ENCODE data around the gene NGFR. TPM values are rescaled to one million over a fixed set of nuclear protein-coding genes. Genes with fewer than 3 reads are reported as not detected.

NGFR gene
- total RNA-seq, 1 donor from 2014 or later = 334 TPM

- peak overlapping the region; percentile 53 for H3K27ac Mint-ChIP-seq (ENCODE audit: unreplicated experiment)
- TF ChIP-seq CTCF (conservative IDR thresholded peaks at IDR 0.05) = no peak
- no peaks in the 10 kb centered on the region for H3K27me3 Mint-ChIP-seq (ENCODE audit: low read depth)
- no peak overlapping the region for H3K4me3 Mint-ChIP-seq
- H3K4me1 Mint-ChIP-seq = peaks cover 34% of the 10 kb centered on the region
- no peaks in the 10 kb centered on the region for H3K9me3 Mint-ChIP-seq
- DNase-seq (ENCODE audit: low read depth, low spot score) = no peak
- H3K36me3 Mint-ChIP-seq (ENCODE audit: low read depth) = no peaks in the 10 kb centered on the region
Measured at GRCh38 chr17:49546546-49547535, 51.7 kb downstream of the NGFR start.

- Mint-ChIP-seq H3K4me3 (no peak overlapping the region), H3K36me3 (ENCODE audit: low read depth) (no peaks in the 10 kb centered on the region), H3K27me3 (ENCODE audit: low read depth) (no peaks in the 10 kb centered on the region), H3K4me1 (peaks cover 34% of the 10 kb centered on the region), H3K27ac (ENCODE audit: unreplicated experiment) (peak overlapping the region; percentile 53), H3K9me3 (no peaks in the 10 kb centered on the region)
- no peak for TF ChIP-seq CTCF (conservative IDR thresholded peaks at IDR 0.05)
- no peak for DNase-seq (ENCODE audit: low read depth, low spot score)
Measured at GRCh38 chr17:49547566-49547965, 52.5 kb downstream of the NGFR start.

GRCh38 chr17:49548051-49548505, 53.0 kb downstream of the NGFR start:
- Mint-ChIP-seq H3K9me3 (no peaks in the 10 kb centered on the region), H3K27me3 (ENCODE audit: low read depth) (no peaks in the 10 kb centered on the region), H3K27ac (ENCODE audit: unreplicated experiment) (peak overlapping the region; percentile 27), H3K36me3 (ENCODE audit: low read depth) (no peaks in the 10 kb centered on the region), H3K4me3 (no peak overlapping the region), H3K4me1 (peaks cover 34% of the 10 kb centered on the region)
- DNase-seq (ENCODE audit: low read depth, low spot score) = no peak
- no peak for TF ChIP-seq CTCF (conservative IDR thresholded peaks at IDR 0.05)

- peaks cover 32% of the 10 kb centered on the region for H3K4me1 Mint-ChIP-seq
- H3K4me3 Mint-ChIP-seq = no peak overlapping the region
- H3K9me3 Mint-ChIP-seq = no peaks in the 10 kb centered on the region
- DNase-seq (ENCODE audit: low read depth, low spot score) = no peak
- no peaks in the 10 kb centered on the region for H3K36me3 Mint-ChIP-seq (ENCODE audit: low read depth)
- peak; percentile 51 for TF ChIP-seq CTCF (conservative IDR thresholded peaks at IDR 0.05)
- H3K27ac Mint-ChIP-seq (ENCODE audit: unreplicated experiment) = peak overlapping the region; percentile 71
- H3K27me3 Mint-ChIP-seq (ENCODE audit: low read depth) = no peaks in the 10 kb centered on the region
Measured at GRCh38 chr17:49548506-49549310, 53.6 kb downstream of the NGFR start.

GRCh38 chr17:49549311-49549605, 54.2 kb downstream of the NGFR start:
- no peak overlapping the region for H3K4me3 Mint-ChIP-seq
- TF ChIP-seq CTCF (conservative IDR thresholded peaks at IDR 0.05) = no peak
- peaks cover 34% of the 10 kb centered on the region for H3K4me1 Mint-ChIP-seq
- DNase-seq (ENCODE audit: low read depth, low spot score) = no peak
- no peaks in the 10 kb centered on the region for H3K9me3 Mint-ChIP-seq
- no peaks in the 10 kb centered on the region for H3K27me3 Mint-ChIP-seq (ENCODE audit: low read depth)
- H3K27ac Mint-ChIP-seq (ENCODE audit: unreplicated experiment) = peak overlapping the region; percentile 39
- no peaks in the 10 kb centered on the region for H3K36me3 Mint-ChIP-seq (ENCODE audit: low read depth)

Data from neural crest cell (in vitro differentiated cells).